Loucy (cell line): Measurements from ENCODE around the gene VIPR1.

Source experiments
- CTCF ChIP-seq: fragments of 200-600 bp; sonication (generic); conservative IDR thresholded peaks from 2 replicates; pipeline ENCODE4 v1.5.1; 2014; ENCODE audit warnings: mild to moderate bottlenecking, antibody characterized with exemption, low read length
- EZH2phosphoT487 ChIP-seq: fragments of 200-600 bp; IDR thresholded peaks from 2 replicates; pipeline ENCODE4 v1.6.1; 2018; ENCODE audit warnings: antibody characterized with exemption, mild to moderate bottlenecking, moderate library complexity, borderline replicate concordance

GRCh38 chr3:42501681-42502428, 588 bp upstream of the VIPR1 start:
- no peak for TF ChIP-seq CTCF
- TF ChIP-seq EZH2phosphoT487, result no peak
